H1 (cell line): ENCODE measurements around the gene APOL4. TPM values are rescaled to one million over a fixed set of nuclear protein-coding genes. Genes with fewer than 3 reads are reported as not detected.

Source experiments
- CTCF ChIA-PET: fragments of 300-600 bp; sonication (Branson Sonifier 250); formaldehyde crosslinking; loops from one replicate; lab custom pipeline; 2021; ENCODE audit not compliant: partially characterized antibody; lab: Charles Lee
- POLR2A ChIA-PET: fragments of 300-600 bp; sonication (Branson Sonifier 250); formaldehyde crosslinking; loops from one replicate; lab custom pipeline; 2021; ENCODE audit warnings: inconsistent platforms; ENCODE audit not compliant: partially characterized antibody; lab: Charles Lee
- DNase-seq, 2 experiments: peaks; one replicate each; pipeline versions ENCODE4 v3.0.0 to v3.0.0-alpha.2; 2010 to 2022; ENCODE audit warnings: low spot score in 2 of 2, low read depth in 1 of 2, mixed read lengths in 1 of 2
- FAIRE-seq: peaks from 2 replicates; lab custom pipeline; 2011; peaks lifted over from hg19 to GRCh38; lab: Jason Lieb, UNC
- H2AFZ ChIP-seq: 2 replicates; pipeline ENCODE4 v1.8.1; 2012; ENCODE audit warnings: low read length, inconsistent platforms
- H2AK5ac ChIP-seq: 2 replicates; pipeline ENCODE4 v1.6.1; 2013; ENCODE audit warnings: low read depth, low read length
- H2BK120ac ChIP-seq: replicated peaks from 2 replicates; pipeline ENCODE3; 2013; ENCODE audit warnings: low read depth, low read length, inconsistent platforms
- H2BK12ac ChIP-seq: 2 replicates; pipeline ENCODE4 v1.6.1; 2013; ENCODE audit warnings: low read depth, low read length
- H2BK15ac ChIP-seq: 2 replicates; pipeline ENCODE4 v1.6.1; 2013; ENCODE audit warnings: low read length
- H2BK20ac ChIP-seq: 2 replicates; pipeline ENCODE4 v1.6.1; 2013; ENCODE audit warnings: low read length
- H2BK5ac ChIP-seq: 2 replicates; pipeline ENCODE4 v1.6.1; 2013; ENCODE audit warnings: low read depth, low read length
- H3K14ac ChIP-seq: 2 replicates; pipeline ENCODE4 v1.6.1; 2013; ENCODE audit warnings: inconsistent platforms; ENCODE audit not compliant: insufficient read length
- H3K18ac ChIP-seq: 2 replicates; pipeline ENCODE4 v1.6.1; 2013; ENCODE audit warnings: low read length; ENCODE audit errors: extremely low read depth
- H3K23ac ChIP-seq: 2 replicates; pipeline ENCODE4 v1.6.1; 2013; ENCODE audit warnings: inconsistent platforms; ENCODE audit not compliant: insufficient read length
- H3K23me2 ChIP-seq: 2 replicates; pipeline ENCODE4 v1.6.1; 2013; ENCODE audit warnings: low read depth, low read length
- H3K27ac ChIP-seq: 2 replicates; pipeline ENCODE4 v1.6.1; 2011; ENCODE audit warnings: low read depth, low read length, inconsistent platforms
- H3K27me3 ChIP-seq, 4 experiments: replicated peaks in 1 of 4; 1 replicate in 1 of 4; 2 replicates in 3 of 4; pipeline versions ENCODE4 v1.6.1 to v1.8.1; 2011 to 2013; ENCODE audit warnings: low read length in 3 of 4, mild to moderate bottlenecking in 3 of 4, inconsistent platforms in 2 of 4, mixed read lengths in 2 of 4, moderate library complexity in 1 of 4; ENCODE audit not compliant: control insufficient read depth in 3 of 4, insufficient read depth in 3 of 4; ENCODE audit errors: extremely low read depth in 1 of 4
- H3K36me3 ChIP-seq, 4 experiments: 2 replicates each; pipeline versions ENCODE4 v1.6.1 to v1.8.1; 2011 to 2013; ENCODE audit warnings: mild to moderate bottlenecking in 4 of 4, low read length in 3 of 4, moderate library complexity in 2 of 4, control low read depth in 1 of 4, inconsistent platforms in 1 of 4; ENCODE audit not compliant: insufficient read depth in 4 of 4, control insufficient read depth in 2 of 4
- H3K4ac ChIP-seq: replicated peaks from 2 replicates; pipeline ENCODE3; 2013; ENCODE audit warnings: low read length, low read depth, mixed read lengths, inconsistent platforms; ENCODE audit not compliant: insufficient read length
- H3K4me1 ChIP-seq, 4 experiments: replicated peaks in 1 of 4; 1 replicate in 1 of 4; 2 replicates in 3 of 4; pipeline versions ENCODE4 v1.6.1 to v1.8.1; 2011 to 2013; ENCODE audit warnings: low read length in 3 of 4, inconsistent platforms in 2 of 4, mixed read lengths in 1 of 4; ENCODE audit not compliant: insufficient read depth in 4 of 4, control insufficient read depth in 3 of 4
- H3K4me2 ChIP-seq, 2 experiments: 2 replicates each; pipeline versions ENCODE4 v1.6.1 to v1.8.1; 2011 to 2013; ENCODE audit warnings: low read depth in 2 of 2, low read length in 2 of 2, control low read depth in 1 of 2, inconsistent platforms in 1 of 2, mild to moderate bottlenecking in 1 of 2; ENCODE audit not compliant: insufficient read depth in 1 of 2
- H3K4me3 ChIP-seq, 4 experiments: fragments of 200-600, 300-600 bp in 1 of 4; sonication (generic), shearing (Covaris generic), sonication (Bioruptor Twin) in 1 of 4; 2 replicates each; pipeline versions ENCODE4 v1.5.1 to v1.8.1; 2011 to 2016; ENCODE audit warnings: low read length in 4 of 4, low read depth in 3 of 4, control low read depth in 2 of 4, inconsistent platforms in 2 of 4, mild to moderate bottlenecking in 2 of 4, mixed read lengths in 1 of 4, moderate library complexity in 1 of 4; ENCODE audit not compliant: insufficient read depth in 2 of 4; ENCODE audit errors: extremely low read depth in 1 of 4
- H3K56ac ChIP-seq: replicated peaks from 2 replicates; pipeline ENCODE3; 2013; ENCODE audit warnings: low read depth, mild to moderate bottlenecking, mixed read lengths, low read length, inconsistent platforms; ENCODE audit not compliant: insufficient read length
- H3K79me1 ChIP-seq: 2 replicates; pipeline ENCODE4 v1.6.1; 2013; ENCODE audit warnings: low read depth, low read length, control low read depth
- H3K79me2 ChIP-seq, 2 experiments: 2 replicates each; pipeline versions ENCODE4 v1.6.1 to v1.8.1; 2012 to 2013; ENCODE audit warnings: low read length in 2 of 2, mild to moderate bottlenecking in 2 of 2, inconsistent platforms in 1 of 2; ENCODE audit not compliant: insufficient read depth in 2 of 2, control insufficient read depth in 1 of 2
- H3K9ac ChIP-seq, 4 experiments: replicated peaks in 1 of 4; 1 replicate in 1 of 4; 2 replicates in 3 of 4; pipeline versions ENCODE4 v1.6.1 to v1.8.1; 2011 to 2013; ENCODE audit warnings: low read depth in 3 of 4, low read length in 3 of 4, control low read depth in 2 of 4, mild to moderate bottlenecking in 2 of 4, moderate library complexity in 2 of 4, inconsistent platforms in 1 of 4; ENCODE audit errors: extremely low read depth in 1 of 4
- H3K9me3 ChIP-seq, 2 experiments: 2 replicates each; pipeline versions ENCODE4 v1.6.1 to v1.8.1; 2012 to 2013; ENCODE audit warnings: mild to moderate bottlenecking in 2 of 2, moderate library complexity in 2 of 2, control low read depth in 1 of 2, inconsistent platforms in 1 of 2, low read depth in 1 of 2, low read length in 1 of 2, mixed read lengths in 1 of 2; ENCODE audit not compliant: insufficient read depth in 2 of 2
- H4K20me1 ChIP-seq, 2 experiments: replicated peaks in 1 of 2; 2 replicates each; pipeline versions ENCODE3 to v1.8.1; 2011 to 2013; ENCODE audit warnings: inconsistent platforms in 2 of 2, low read length in 2 of 2, mild to moderate bottlenecking in 1 of 2; ENCODE audit not compliant: insufficient read depth in 2 of 2, control insufficient read depth in 1 of 2
- H4K5ac ChIP-seq: 2 replicates; pipeline ENCODE4 v1.6.1; 2013; ENCODE audit warnings: low read length, low read depth, mixed read lengths, inconsistent platforms; ENCODE audit not compliant: insufficient read length
- H4K8ac ChIP-seq: 2 replicates; pipeline ENCODE4 v1.8.0; 2013; ENCODE audit warnings: mild to moderate bottlenecking, moderate library complexity, low read length, inconsistent platforms; ENCODE audit not compliant: insufficient read depth; ENCODE audit errors: extremely low read depth
- H4K91ac ChIP-seq: replicated peaks from 2 replicates; pipeline ENCODE3; 2013; ENCODE audit warnings: low read length, mixed read lengths, inconsistent platforms; ENCODE audit not compliant: insufficient read length
- BCL11A ChIP-seq, 2 experiments: IDR thresholded peaks; one replicate each; pipeline ENCODE4 v1.6.1; 2011; ENCODE audit warnings: low read depth in 2 of 2, low read length in 2 of 2, mild to moderate bottlenecking in 2 of 2
- WGBS, 2 experiments: shearing (Covaris generic) in 1 of 2; methylation state at CpG; one replicate each; pipeline versions ENCODE4 v1.1.6 to v1.1.7; 2013 to 2015; ENCODE audit warnings: low lambda C conversion rate in 2 of 2, mixed read lengths in 2 of 2, inconsistent platforms in 1 of 2, low coverage in 1 of 2, missing lambda C conversion rate in 1 of 2; ENCODE audit not compliant: insufficient replicate concordance in 2 of 2, insufficient coverage in 1 of 2, insufficient read length in 1 of 2; ENCODE audit errors: extremely low coverage in 1 of 2, missing lambda C conversion rate in 1 of 2; 5-methylcytosine and 5-hydroxymethylcytosine counted together
- polyA plus RNA-seq, 7 experiments: library from polyadenylated mRNA; depleted of rRNA in 3 of 7; stranded (reverse) in 5 of 7; unstranded in 2 of 7; fragments of >200 nt in 5 of 7; fragments of 200-250 nt in 2 of 7; gene quantifications; 1 replicate in 5 of 7; 2 replicates in 1 of 7; 4 replicates in 1 of 7; pipeline versions ENCODE4 v1.2.1 to v1.2.3, GENCODE V29; 2011 to 2013; ENCODE audit warnings: missing spikeins in 2 of 7, mixed read lengths in 2 of 7
- total RNA-seq: library from RNA; stranded (reverse); fragmentation: NEBNext Ultra II Directional; extraction: Animal tissue kit (Norgen Biotek cat#: 25700); gene quantifications from 2 replicates; pipeline ENCODE4 v1.2.1, GENCODE V29; 2021

The APOL4 gene
- total and polyA plus RNA-seq, 2 of the 8 experiments (the other 6 are each of a cell fraction or from before 2014, with no cell fraction given), result 0.02 TPM; not detected in 1

- no peak overlapping the region for H2BK5ac ChIP-seq
- no peak overlapping the region for H2BK120ac ChIP-seq
- H3K27me3 ChIP-seq, result no peaks in the 10 kb centered on the region; a peak in 2 of 7 replicates
- no peak overlapping the region for H4K91ac ChIP-seq
- no peak overlapping the region for H3K4me2 ChIP-seq
- H2BK20ac ChIP-seq, result no peak overlapping the region
- no peak overlapping the region for H3K56ac ChIP-seq
- POLR2A ChIA-PET, result interaction anchor here (0.6 kb wide), 1 partner anchor 548 kb away, joined by 3 read pairs; no protein-coding TSS in a partner anchor
- H3K14ac ChIP-seq, result no peak overlapping the region
- H3K4me3 ChIP-seq, result no peak overlapping the region
- H3K23me2 ChIP-seq, result no peaks in the 10 kb centered on the region
- H2BK15ac ChIP-seq, result no peak overlapping the region
- WGBS, 2 experiments, result 84% methylated on average over 4 of the region's 4 CpGs; no CpG with 5 or more reads in 1 of the 2 experiments
- H4K20me1 ChIP-seq, result no peaks in the 10 kb centered on the region
- H2BK12ac ChIP-seq, result no peak overlapping the region
- peaks cover 0 to 4% of the 10 kb centered on the region in 2 experiments; a peak in 1 of 4 replicates for H3K9me3 ChIP-seq
- CTCF ChIA-PET, result interaction anchor here (0.9 to 1.6 kb wide), 3 partner anchors 9 to 75 kb away, joined by 3 to 5 read pairs (median 4); partner anchors contain the start of gene APOL4
- TF ChIP-seq BCL11A (IDR thresholded peaks at IDR 0.05; ENCODE audit: low read depth in 2 of 2, low read length in 2 of 2), result no peak
- TF ChIP-seq, all 59 proteins: peak for 0
- no peaks in the 10 kb centered on the region for H3K79me2 ChIP-seq
- no peak overlapping the region for H3K18ac ChIP-seq
- H3K9ac ChIP-seq, result no peak overlapping the region
- H3K79me1 ChIP-seq, result no peaks in the 10 kb centered on the region
- DNase-seq, result no peak
- H2AFZ ChIP-seq, result 0 out of 2 replicates have a peak overlapping the region, but pooled peaks have one; percentile 45
- no peak overlapping the region for H3K27ac ChIP-seq
- H3K4ac ChIP-seq, result no peak overlapping the region
- H4K5ac ChIP-seq, result no peak overlapping the region
- H3K36me3 ChIP-seq, result no peaks in the 10 kb centered on the region
- H2AK5ac ChIP-seq, result no peak overlapping the region
- no peak overlapping the region for H3K23ac ChIP-seq
- FAIRE-seq, result no peak
- no peak overlapping the region for H4K8ac ChIP-seq
- no peaks in the 10 kb centered on the region for H3K4me1 ChIP-seq
Measured at GRCh38 chr22:36211237-36211861, 9.7 kb upstream of the APOL4 start.
